NCI-H510A (cell line): ENCODE data around the gene RNF115.
"Not testable (repeated sequence)": the region's sequence is repeated elsewhere in the genome, so short reads cannot be mapped to it uniquely, and the experiment has no call there.

ENCODE experiments used
- DNase-seq: peaks from one replicate; lab custom pipeline; 2025; lab: John Stamatoyannopoulos, UW

Gene RNF115

DNA sequence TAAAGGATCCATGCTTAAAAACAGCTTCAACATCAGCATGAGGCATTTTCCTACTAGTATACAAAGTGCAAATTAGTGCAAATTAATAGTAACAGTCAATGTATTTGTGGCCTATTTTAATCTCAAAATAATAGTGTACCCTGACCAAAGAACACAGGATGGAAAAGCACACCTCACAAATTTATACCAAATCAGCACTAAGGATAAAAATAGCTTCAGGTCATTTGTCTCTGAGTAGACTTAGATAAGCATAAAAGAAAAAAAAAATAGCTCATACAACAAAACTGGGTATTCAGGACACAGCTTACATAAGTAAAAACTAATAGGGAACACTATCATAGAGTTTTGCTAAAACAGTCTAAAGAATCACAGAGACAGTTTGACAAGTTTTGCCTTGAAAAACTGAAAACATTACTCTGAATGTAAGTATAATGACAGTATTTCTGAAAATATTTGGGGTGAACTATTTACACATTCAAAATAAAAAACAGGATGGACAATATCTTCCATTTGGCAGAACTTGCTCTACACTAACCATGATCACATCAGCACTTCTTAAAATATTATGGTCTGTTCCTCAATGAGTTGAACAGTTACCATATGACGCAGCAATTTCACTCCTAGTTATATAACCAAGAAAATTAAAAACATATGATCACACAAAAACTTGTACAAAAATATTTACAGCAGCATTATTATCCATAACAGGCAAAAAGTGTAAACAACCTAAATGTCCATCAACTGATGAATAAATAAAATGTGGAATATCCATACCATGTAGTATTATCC, 46.3 kb downstream of the RNF115 start:
- no peak for DNase-seq

DNA sequence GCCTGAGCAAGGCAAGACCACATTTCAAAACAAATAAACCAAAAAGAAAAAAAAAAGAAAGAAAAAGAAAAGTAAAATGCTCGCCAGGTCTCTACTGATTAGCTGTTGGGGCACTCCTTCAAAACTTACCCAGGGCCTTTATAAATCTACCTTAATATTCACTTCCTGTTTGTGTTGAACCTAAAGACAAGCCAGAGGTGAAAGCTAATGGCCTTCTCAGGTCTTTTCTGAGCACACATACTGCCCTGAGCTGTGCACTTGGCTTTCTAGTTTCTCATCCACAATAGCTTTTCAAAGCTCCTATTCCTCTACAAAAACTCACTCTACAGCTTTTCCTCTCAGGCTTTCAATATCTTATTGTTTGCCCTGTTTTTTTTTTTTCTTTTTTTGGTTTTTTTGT, 50.5 kb downstream of the RNF115 start:
- no peak for DNase-seq

DNA sequence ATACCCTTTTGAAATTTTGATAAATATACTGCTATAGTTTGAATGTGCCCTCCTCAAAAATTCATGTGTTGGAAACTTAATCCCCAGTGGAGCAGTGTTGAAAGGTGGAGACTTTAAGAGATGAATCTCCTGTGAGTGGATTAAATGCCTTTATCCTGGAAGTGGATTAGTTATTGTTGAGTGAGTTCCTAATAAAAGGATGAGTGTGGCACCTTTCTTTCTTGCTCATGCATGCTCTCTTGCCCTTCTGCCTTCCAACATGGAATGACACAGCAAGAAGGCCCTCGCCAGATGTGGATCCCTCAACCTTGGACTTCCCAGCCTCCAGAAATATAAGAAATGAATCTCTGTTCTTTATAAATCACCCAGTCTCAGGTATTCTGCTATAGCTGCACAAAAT, 52.8 kb downstream of the RNF115 start:
- no peak for DNase-seq

DNA sequence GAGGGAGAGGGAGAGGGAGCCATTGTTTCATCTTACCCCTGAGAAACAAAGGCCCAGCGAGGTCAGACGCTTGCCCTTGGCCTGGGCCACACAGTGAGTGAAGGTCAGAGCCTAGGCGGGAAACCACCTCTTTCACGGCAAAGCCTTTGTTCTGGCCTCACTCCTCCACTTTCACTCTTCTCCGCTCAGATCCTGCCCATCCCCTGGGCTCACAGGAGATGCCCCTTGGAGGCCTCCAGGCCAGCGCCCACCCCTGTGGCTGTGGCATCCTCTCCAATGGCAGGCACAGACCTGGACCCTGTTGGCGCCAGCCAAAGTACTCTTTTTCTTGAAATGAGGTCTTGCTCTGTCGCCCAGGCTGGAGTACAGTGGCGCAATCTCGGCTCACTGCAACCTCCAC, 55.9 kb downstream of the RNF115 start:
- DNase-seq: not testable (repeated sequence)

DNA sequence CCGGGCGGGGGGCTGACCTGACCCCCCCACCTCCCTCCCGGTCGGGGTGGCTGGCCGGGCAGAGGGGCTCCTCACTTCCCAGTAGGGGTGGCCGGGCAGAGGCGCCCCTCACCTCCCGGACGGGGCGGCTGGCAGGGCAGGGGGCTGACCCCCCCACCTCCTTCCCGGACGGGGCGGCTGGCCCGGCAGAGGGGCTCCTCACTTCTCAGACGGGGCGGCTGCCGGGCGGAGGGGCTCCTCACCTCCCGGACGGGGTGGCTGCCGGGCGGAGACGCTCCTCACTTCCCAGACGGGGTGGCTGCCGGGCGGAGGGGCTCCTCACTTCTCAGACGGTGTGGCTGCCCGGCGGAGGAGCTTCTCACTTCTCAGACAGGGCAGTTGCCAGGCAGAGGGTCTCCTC, 57.0 kb downstream of the RNF115 start:
- DNase-seq: not testable (repeated sequence)

DNA sequence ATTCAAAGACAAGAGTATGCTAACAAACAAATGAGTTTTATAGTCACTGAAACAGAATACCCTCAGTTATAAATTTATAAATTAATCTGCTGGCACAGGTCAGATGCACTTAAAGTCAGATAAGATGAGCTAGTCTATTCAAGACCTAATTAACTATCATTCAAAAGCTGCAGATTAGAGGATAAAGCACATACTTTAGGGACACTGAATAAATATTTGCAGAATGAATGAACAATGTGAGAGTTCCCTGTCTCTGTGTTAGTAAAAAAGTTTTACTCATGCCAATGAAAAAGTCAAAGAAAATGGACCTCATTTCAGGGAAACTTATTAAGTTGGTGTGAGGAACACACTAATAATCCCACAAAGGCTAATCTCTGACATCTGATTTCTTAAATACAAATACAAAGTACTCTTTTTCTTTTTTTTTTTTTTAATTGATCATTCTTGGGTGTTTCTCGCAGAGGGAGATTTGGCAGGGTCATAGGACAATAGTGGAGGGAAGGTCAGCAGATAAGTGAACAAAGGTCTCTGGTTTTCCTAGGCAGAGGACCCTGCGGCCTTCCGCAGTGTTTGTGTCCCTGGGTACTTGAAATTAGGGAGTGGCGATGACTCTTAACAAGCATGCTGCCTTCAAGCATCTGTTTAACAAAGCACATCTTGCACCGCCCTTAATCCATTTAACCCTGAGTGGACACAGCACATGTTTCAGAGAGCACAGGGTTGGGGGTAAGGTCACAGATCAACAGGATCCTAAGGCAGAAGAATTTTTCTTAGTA, 58.1 kb downstream of the RNF115 start:
- not testable (repeated sequence) for DNase-seq

DNA sequence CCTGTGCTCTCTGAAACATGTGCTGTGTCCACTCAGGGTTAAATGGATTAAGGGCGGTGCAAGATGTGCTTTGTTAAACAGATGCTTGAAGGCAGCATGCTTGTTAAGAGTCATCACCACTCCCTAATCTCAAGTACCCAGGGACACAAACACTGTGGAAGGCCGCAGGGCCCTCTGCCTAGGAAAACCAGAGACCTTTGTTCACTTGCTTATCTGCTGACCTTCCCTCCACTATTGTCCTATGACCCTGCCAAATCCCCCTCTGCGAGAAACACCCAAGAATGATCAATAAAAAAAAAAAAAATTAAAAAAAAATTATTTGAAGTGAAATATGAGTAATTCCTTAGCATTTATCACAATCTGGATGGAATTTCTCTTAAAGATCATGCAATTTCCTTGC, 58.8 kb downstream of the RNF115 start:
- DNase-seq: not testable (repeated sequence)

DNA sequence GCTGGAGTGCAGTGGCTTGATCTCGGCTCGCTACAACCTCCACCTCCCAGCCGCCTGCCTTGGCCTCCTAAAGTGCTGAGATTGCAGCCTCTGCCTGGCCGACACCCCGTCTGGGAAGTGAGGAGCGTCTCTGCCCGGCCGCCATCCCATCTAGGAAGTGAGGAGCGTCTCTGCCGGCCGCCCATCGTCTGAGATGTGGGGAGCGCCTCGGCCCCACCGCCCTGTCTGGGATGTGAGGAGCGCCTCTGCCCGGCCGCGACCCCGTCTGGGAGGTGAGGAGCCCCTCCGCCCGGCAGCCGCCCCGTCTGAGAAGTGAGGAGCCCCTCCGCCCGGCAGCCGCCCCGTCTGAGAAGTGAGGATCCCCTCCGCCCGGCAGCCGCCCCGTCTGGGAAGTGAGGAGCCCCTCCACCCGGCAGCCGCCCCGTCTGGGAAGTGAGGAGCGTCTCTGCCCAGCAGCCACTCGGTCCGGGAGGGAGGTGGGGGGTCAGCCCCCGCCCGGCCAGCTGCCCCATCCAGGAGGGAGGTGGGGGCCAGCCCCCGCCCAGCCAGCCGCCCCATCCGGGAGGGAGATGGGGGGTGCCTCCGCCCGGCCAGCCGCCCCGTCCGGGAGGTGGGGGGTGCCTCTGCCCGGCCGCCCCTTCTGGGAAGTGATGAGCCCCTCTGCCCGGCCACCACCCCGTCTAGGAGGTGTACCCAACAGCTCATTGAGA, 59.5 kb downstream of the RNF115 start:
- not testable (repeated sequence) for DNase-seq

DNA sequence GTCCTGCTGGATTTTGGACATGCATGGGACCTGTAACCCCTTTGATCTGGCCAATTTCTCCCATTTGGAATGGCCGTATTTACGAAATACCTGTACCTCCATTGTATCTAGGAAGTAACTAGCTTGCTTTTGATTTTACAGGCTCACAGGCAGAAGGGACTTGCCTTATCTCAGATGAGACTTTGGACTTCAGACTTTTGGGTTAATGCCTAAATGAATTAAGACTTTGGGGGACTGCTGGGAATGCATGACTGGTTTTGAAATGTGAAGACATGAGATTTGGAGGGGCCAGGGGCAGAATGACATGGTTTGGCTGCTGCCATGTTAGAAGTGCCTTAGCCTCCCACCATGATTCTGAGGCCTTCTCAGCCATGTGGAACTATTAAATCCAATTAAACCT, 61.9 kb downstream of the RNF115 start:
- not testable (repeated sequence) for DNase-seq

DNA sequence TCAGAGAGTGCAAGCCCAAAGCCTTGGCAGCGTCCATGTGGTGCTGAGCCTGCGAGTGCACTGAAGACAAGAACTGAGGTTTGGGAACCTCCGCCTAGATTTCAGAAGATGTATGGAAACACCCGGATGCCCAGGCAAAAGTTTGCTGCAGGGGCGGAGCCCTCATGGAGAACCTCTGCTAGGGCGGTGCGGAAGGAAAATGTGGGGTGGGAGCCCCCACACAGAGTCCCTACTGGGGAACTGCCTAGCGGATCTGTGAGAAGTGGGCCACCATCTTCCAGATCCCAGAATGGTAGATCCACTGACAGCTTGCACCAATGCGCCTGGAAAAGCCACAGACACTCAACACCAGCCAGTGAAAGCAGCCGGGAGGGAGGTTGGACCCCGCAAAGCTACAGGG, 62.4 kb downstream of the RNF115 start:
- DNase-seq: not testable (repeated sequence)

DNA sequence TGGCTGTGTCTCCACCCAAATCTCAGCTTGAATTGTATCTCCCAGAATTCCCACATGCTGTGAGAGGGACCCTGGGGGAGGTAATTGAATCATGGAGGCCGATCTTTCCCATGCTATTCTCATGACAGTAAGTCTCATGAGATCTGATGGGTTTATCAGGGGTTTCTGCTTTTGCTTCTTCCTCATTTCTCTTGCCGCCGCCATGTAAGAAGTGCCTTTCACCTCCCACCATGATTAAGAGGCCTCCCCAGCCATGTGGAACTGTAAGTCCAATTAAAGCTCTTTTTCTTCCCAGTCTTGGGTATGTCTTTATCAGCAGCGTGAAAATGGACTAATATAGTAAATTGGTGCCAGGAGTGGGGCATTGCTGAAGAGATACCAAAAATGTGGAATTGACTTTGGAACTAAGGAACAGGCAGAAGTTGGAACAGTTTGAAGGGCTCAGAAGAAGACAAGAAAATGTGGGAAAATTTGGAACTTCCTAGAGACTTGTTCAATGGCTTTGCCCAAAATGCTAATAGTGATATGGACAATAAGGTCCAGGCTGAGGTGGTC, 63.4 kb downstream of the RNF115 start:
- DNase-seq: not testable (repeated sequence)

DNA sequence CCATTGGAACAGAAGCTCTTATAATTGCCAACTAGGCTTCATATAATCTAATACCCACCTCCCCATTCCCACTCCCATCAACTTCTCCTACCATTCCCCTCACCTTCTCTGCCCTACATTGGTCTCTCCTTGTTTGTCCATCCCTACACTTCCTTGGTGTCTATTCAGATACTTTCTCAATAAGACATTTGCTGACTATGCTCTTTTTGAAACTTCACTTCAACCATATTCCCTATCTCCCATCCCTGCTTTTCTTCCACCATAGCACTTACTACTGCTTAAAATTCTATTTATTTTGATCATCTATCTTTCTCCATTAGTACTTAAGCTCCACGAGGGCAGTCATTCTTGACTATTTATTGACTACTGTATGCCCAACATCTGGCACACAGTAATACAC, 64.2 kb downstream of the RNF115 start:
- no peak for DNase-seq

DNA sequence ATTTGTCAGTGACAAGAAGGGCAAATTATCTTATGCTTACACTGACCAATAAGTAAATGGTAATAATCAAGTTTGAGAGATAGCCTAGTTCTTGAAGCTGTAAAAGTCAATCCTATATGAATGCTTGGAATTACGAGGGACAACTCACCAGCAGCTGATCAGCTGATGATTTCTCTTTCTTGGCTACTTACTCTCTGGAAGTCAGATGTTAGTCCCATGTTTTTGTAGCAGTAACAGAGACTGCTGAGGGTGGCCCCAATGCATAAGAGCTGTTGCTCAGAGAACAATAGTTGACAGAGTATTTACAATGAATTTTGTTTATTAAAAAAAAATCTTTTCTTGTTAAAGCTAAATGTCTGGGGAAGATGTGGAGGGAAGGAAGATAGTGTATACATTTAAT, 65.3 kb downstream of the RNF115 start:
- DNase-seq: no peak

DNA sequence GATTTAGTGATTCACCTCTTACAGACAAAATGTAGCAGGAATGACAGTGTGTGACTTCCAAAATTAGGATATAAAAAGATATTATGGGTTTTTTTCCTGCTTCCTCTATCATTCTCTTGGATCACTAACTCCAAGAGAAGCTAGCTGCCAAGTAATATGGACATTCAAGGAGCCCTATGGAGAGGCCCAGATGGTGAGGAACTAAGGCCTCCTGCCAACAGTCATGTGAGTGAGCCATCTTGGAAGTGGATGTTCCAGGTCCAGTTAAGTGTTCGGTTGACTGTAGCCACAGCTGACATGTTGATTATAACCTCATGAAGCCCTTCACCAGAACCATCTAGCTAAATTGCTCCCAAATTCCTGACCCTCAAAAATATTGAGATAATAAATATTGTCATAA, 65.8 kb downstream of the RNF115 start:
- no peak for DNase-seq

DNA sequence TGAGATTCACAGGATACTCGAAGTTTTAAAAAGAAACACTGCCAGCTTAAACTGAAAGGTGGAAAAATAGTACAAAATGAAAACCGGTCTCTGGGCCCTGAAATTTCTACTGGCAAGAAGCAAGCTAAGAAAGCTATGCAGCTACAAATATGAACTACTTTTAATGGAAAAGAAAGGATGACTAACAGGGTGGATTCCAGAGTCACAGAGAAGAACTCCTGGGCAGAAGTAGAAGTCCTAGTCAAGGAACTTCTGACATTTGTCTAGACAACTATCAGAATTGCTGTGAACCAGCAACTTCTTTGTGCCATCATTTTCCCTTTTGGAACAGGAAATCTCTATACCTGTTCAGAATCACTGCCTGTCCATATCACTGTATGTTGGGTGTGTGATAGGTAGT, 66.5 kb downstream of the RNF115 start:
- no peak for DNase-seq

DNA sequence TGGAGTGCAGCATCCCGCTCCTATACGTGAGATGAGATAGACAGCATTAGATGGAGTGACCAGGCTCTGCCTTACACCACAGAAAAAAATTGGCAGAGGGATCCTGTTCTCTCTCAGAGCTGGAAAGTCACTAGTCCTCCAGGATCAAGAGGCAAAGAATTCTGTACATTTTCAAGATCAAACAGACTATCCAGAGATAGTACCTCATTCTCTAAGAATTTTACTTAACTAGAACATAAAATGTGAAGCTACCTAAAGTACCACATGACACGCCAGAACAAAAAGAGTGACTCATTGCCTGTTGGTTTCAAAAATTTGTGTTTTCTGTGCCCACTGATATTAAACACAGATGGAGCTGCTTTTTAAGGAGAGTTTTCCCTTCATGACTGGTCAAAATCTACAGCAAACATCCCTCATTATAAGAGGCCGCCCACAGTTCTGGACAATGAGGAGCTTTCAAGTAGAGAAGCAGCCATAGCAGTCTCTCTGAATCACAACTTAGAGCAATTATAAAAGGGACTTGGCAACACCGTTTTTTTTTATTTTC, 72.3 kb downstream of the RNF115 start:
- DNase-seq: no peak

DNA sequence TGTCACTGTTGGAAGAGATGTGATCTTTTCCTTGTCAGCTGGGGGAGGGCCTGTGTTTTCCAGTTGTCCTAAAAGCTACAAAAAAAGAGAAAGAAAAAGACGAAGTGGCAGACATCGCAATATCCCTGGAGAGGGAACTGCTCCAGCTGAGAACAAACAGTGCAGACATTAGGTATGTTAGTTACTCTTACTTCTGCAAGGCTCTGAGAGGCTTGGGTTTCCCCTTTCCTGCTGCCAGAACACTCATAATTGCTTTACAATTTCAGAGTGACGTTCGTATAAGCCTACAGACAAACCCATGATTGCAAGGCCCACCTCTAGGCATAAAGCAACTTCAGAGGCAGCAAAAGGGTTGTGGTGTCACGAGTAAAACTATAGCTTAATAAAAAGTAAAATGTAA, 73.5 kb downstream of the RNF115 start:
- DNase-seq: no peak

DNA sequence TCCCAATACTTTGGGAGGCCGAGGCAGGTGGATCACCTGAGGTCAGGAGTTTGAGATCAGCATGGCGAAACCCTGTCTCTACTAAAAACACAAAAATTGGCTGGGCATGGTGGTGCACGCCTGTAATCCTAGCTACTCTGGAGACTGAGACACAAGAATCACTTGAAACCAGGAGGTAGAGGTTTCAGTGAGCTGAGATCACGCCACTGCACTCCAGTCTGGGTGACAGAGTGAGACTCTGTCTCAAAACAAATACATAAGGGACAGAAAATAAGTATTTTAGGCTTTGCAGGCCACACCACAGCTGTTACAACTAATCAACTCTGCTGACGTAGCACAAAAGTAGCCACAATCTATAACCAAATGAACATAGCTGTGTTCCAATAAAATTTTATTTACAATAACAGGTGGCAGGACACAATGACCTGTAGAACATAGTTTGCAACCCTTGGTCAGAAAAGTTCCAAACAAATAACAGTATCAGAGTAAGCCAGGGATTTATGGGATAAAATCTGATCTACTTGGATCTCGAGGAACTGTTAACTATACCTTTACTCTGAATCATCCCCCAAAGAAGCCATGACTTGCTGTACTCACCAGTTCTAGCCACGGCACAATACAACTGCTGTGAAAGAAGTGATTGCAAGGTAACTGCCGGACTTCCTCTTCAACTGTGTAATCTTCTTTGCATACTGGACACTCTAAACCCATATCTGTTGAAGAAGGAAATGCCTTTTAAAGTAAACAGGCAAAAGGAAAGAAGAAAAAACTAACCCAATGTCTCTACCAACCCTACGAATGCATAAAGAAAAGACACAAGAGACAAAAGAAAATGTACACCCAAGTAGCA, 76.3 kb downstream of the RNF115 start:
- no peak for DNase-seq

DNA sequence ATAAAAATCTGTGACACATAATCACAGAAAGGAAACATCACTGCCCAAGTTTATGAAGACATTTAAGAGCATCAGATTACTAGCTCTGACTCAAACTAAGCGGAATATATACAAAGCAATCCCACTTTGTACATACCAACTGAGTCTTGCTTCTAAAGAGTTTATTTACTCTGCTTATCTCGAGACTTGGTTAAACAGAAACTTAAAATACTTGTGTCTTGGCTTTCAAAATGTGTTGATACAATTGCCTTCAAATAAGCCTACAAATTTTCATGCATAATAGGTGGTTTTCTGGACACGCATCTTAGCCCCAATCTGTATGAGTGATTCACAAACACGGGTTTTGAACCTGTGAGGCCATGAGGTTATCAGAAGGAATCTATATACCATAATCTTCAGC, 83.6 kb downstream of the RNF115 start:
- no peak for DNase-seq

DNA sequence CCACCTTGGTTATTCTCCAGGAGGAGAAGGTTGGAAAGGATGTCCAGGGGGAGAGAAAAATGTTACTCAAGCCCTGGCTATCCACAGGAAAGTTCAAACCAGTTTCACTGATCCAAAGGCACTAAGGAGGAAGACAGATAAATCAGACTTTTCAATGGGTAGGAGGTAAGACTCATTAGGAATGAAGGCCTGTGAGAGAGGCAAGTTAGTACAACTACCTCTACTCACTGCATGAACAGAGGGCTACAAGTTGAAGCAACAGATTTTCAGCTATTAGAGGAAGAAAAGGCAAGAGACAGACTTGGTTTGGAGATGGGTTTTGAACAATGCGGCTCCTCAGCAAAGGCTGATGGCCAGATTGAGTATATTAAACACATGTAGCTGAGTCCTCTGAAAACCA, 87.7 kb downstream of the RNF115 start:
- DNase-seq: no peak

DNA sequence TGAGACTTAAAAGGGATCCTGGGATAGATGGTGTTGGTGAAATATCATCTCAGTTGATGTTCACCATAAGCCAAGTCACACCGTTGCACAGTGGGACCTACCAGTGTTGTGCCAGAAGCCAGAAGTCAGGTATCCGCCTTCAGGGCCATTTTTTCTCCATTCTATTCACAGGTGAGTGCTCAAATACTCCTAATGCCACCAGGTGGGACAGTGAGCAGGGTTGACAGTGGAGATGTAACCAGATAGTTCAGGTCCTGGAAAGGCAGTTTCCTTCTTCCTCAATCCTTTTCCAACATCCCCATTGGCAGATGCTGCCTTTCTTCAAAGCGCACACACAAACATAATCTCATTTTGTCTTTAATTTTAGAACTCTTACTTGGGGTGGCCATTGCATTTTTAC, 93.0 kb downstream of the RNF115 start:
- no peak for DNase-seq
